SK-N-SH (cell line): ENCODE measurements around the gene SLC16A12. TPM values are rescaled to one million over a fixed set of nuclear protein-coding genes. Genes with fewer than 3 reads are reported as not detected.

Experiments
- CTCF ChIA-PET: fragments of 300-600, 350-600 bp; formaldehyde crosslinking; extraction: SDS; loops from one replicate; lab custom pipeline; 2021; lab: Yijun Ruan, JAX
- POLR2A ChIA-PET: fragments of 350-600 bp; sonication (Branson Sonifier 250); formaldehyde crosslinking; extraction: SDS; loops from one replicate; lab custom pipeline; 2020; ENCODE audit warnings: antibody characterized with exemption, inconsistent platforms; lab: Yijun Ruan, JAX
- DNase-seq: peaks from one replicate; pipeline ENCODE4 v3.0.0; 2012
- H2AFZ ChIP-seq: fragments of 200-600 bp; sonication (generic); 2 replicates; pipeline ENCODE4 v1.8.1; 2016; ENCODE audit warnings: antibody characterized with exemption, mild to moderate bottlenecking, low read depth
- H3F3A ChIP-seq: fragments of 200-600 bp; sonication (generic); replicated peaks from 2 replicates; pipeline ENCODE3; 2016; ENCODE audit warnings: antibody characterized with exemption, mild to moderate bottlenecking; ENCODE audit not compliant: insufficient read depth
- H3K27ac ChIP-seq, 2 experiments: fragments of 200-500 bp in 1 of 2; fragments of 200-600 bp in 1 of 2; sonication (Bioruptor generic) in 1 of 2; sonication (generic), shearing (Covaris generic) in 1 of 2; 2 replicates each; pipeline versions ENCODE4 v1.5.1 to v1.6.1; 2014 to 2016; ENCODE audit warnings: low read depth in 2 of 2, inconsistent platforms in 1 of 2, low read length in 1 of 2, mild to moderate bottlenecking in 1 of 2, mixed read lengths in 1 of 2
- H3K27me3 ChIP-seq: fragments of 200-600 bp; sonication (generic), shearing (Covaris generic); 2 replicates; pipeline ENCODE4 v1.6.1; 2016; ENCODE audit warnings: mixed run types; ENCODE audit not compliant: insufficient read depth
- H3K36me3 ChIP-seq, 2 experiments: fragments of 200-500 bp in 1 of 2; fragments of 200-600 bp in 1 of 2; sonication (Bioruptor generic) in 1 of 2; sonication (generic) in 1 of 2; replicated peaks in 1 of 2; 2 replicates each; pipeline versions ENCODE3 to v1.5.1; 2014 to 2016; ENCODE audit warnings: low read length in 1 of 2, mild to moderate bottlenecking in 1 of 2; ENCODE audit not compliant: insufficient read depth in 2 of 2, control insufficient read depth in 1 of 2
- H3K4me1 ChIP-seq, 2 experiments: fragments of 200-500 bp in 1 of 2; fragments of 200-600 bp in 1 of 2; sonication (Bioruptor generic) in 1 of 2; sonication (generic), shearing (Covaris generic) in 1 of 2; 2 replicates each; pipeline versions ENCODE4 v1.5.1 to v1.6.1; 2014 to 2016; ENCODE audit warnings: low read depth in 1 of 2, low read length in 1 of 2, mixed run types in 1 of 2; ENCODE audit not compliant: insufficient read depth in 2 of 2, control insufficient read depth in 1 of 2
- H3K4me2 ChIP-seq: fragments of 200-600 bp; sonication (generic), shearing (Covaris generic); 2 replicates; pipeline ENCODE4 v1.6.1; 2017; ENCODE audit warnings: mixed run types
- H3K4me3 ChIP-seq, 2 experiments: fragments of 200-500 bp in 1 of 2; fragments of 200-600 bp in 1 of 2; sonication (Bioruptor generic) in 1 of 2; sonication (generic), shearing (Covaris generic) in 1 of 2; 2 replicates each; pipeline versions ENCODE4 v1.5.1 to v1.8.1; 2014 to 2016; ENCODE audit warnings: low read depth in 2 of 2, inconsistent platforms in 1 of 2, low read length in 1 of 2, mild to moderate bottlenecking in 1 of 2, mixed read lengths in 1 of 2, moderate library complexity in 1 of 2
- H3K79me2 ChIP-seq: fragments of 200-600 bp; sonication (generic); 2 replicates; pipeline ENCODE4 v1.8.1; 2017; ENCODE audit warnings: mild to moderate bottlenecking; ENCODE audit not compliant: insufficient read depth
- H3K9ac ChIP-seq: fragments of 200-600 bp; sonication (generic); 2 replicates; pipeline ENCODE4 v1.6.1; 2017; ENCODE audit warnings: mixed run types
- H3K9me2 ChIP-seq: fragments of 200-600 bp; sonication (generic); 2 replicates; pipeline ENCODE4 v1.6.1; 2017; ENCODE audit warnings: mixed run types
- H3K9me3 ChIP-seq: fragments of 200-600 bp; sonication (generic); 2 replicates; pipeline ENCODE4 v1.6.1; 2017; ENCODE audit warnings: mixed run types, mild to moderate bottlenecking, moderate library complexity
- H4K20me1 ChIP-seq: fragments of 200-600 bp; sonication (generic); 2 replicates; pipeline ENCODE4 v1.6.1; 2017; ENCODE audit warnings: mild to moderate bottlenecking, mixed run types; ENCODE audit not compliant: insufficient read depth
- CTCF ChIP-seq: fragments of 200-600 bp; sonication (generic); IDR thresholded peaks from 2 replicates; pipeline ENCODE4 v1.6.1; 2017; ENCODE audit warnings: antibody characterized with exemption, mild to moderate bottlenecking, moderate library complexity
- EP300 ChIP-seq, 2 experiments: IDR thresholded peaks; 2 replicates each; pipeline versions ENCODE4 v1.4.0 to v1.6.1; 2012; ENCODE audit warnings: borderline replicate concordance in 1 of 2, low read depth in 1 of 2, low read length in 1 of 2
- EZH2phosphoT487 ChIP-seq: fragments of 200-600 bp; sonication (generic); IDR thresholded peaks from 2 replicates; pipeline ENCODE4 v1.6.1; 2017; ENCODE audit warnings: low read depth, mixed run types, mild to moderate bottlenecking, antibody characterized with exemption, moderate library complexity, borderline replicate concordance
- FOSL2 ChIP-seq: IDR thresholded peaks from 2 replicates; pipeline ENCODE4 v1.4.0; 2012; ENCODE audit warnings: low read depth, mild to moderate bottlenecking, moderate library complexity, borderline replicate concordance
- FOXJ3 ChIP-seq: sonication (generic); formaldehyde crosslinking; IDR thresholded peaks from 2 replicates; pipeline ENCODE4 v1.5.1; 2020; ENCODE audit warnings: mild to moderate bottlenecking, missing genetic modification reagents
- FOXM1 ChIP-seq: IDR thresholded peaks from 2 replicates; pipeline ENCODE4 v1.4.0; 2012; ENCODE audit warnings: low read depth, mild to moderate bottlenecking
- GABPA ChIP-seq: IDR thresholded peaks from 2 replicates; pipeline ENCODE4 v1.4.0; 2012; ENCODE audit warnings: low read depth, mild to moderate bottlenecking
- MEF2A ChIP-seq: IDR thresholded peaks from 2 replicates; pipeline ENCODE4 v1.4.0; 2012; ENCODE audit warnings: low read depth, borderline replicate concordance
- NFIC ChIP-seq: IDR thresholded peaks from 2 replicates; pipeline ENCODE4 v1.4.0; 2012; ENCODE audit warnings: borderline replicate concordance
- POLR2AphosphoS5 ChIP-seq: IDR thresholded peaks from 2 replicates; pipeline ENCODE4 v1.6.1; 2012; ENCODE audit warnings: low read depth, low read length
- RAD21 ChIP-seq: IDR thresholded peaks from 2 replicates; pipeline ENCODE4 v1.6.1; 2012; ENCODE audit warnings: mild to moderate bottlenecking, low read length
- RCOR1 ChIP-seq: fragments of 150-350 bp; IDR thresholded peaks from 2 replicates; pipeline ENCODE4 v1.6.1; 2017; ENCODE audit warnings: antibody characterized with exemption, low read length
- RXRA ChIP-seq: IDR thresholded peaks from 2 replicates; pipeline ENCODE4 v1.4.0; 2012; ENCODE audit warnings: low read depth, mild to moderate bottlenecking, borderline replicate concordance
- SMC3 ChIP-seq: IDR thresholded peaks from 2 replicates; pipeline ENCODE4 v1.6.1; 2012; ENCODE audit warnings: low read depth, low read length, improper control_type of control experiment
- TAF1 ChIP-seq: IDR thresholded peaks from 2 replicates; pipeline ENCODE4 v1.6.1; 2012; ENCODE audit warnings: low read depth, mild to moderate bottlenecking, low read length, moderate library complexity, borderline replicate concordance
- TCF12 ChIP-seq: IDR thresholded peaks from 2 replicates; pipeline ENCODE4 v1.4.0; 2012
- TEAD4 ChIP-seq: IDR thresholded peaks from 2 replicates; pipeline ENCODE4 v1.4.0; 2012; ENCODE audit warnings: mild to moderate bottlenecking, borderline replicate concordance; ENCODE audit not compliant: insufficient read depth
- USF2 ChIP-seq: fragments of 150-350 bp; IDR thresholded peaks from 2 replicates; pipeline ENCODE4 v1.6.1; 2017; ENCODE audit warnings: antibody characterized with exemption, low read length, low read depth, borderline replicate concordance
- YY1 ChIP-seq: IDR thresholded peaks from 2 replicates; pipeline ENCODE4 v1.4.0; 2012; ENCODE audit warnings: low read depth, mild to moderate bottlenecking
- ZBTB33 ChIP-seq: IDR thresholded peaks from 2 replicates; pipeline ENCODE4 v1.4.0; 2012; ENCODE audit warnings: low read depth, borderline replicate concordance
- WGBS: methylation state at CpG from one replicate; pipeline ENCODE4 v1.1.6; 2017; ENCODE audit warnings: low lambda C conversion rate; 5-methylcytosine and 5-hydroxymethylcytosine counted together
- polyA plus RNA-seq, 3 experiments: library from polyadenylated mRNA; depleted of rRNA; stranded (reverse); fragments of >200 nt; gene quantifications; 2 replicates each; pipeline ENCODE4 v1.2.3, GENCODE V29; 2012
- TF ChIP-seq, protein P1 (sequence below): IDR thresholded peaks from 2 replicates; pipeline ENCODE4 v1.4.0; 2012; ENCODE audit warnings: low read depth
- TF ChIP-seq, protein P2 (sequence below): fragments of 150-350 bp; IDR thresholded peaks from 2 replicates; pipeline ENCODE4 v1.6.1; 2016; ENCODE audit warnings: mild to moderate bottlenecking, low read depth, low read length

The SLC16A12 gene
- polyA plus RNA-seq, 1 of the 3 experiments (the other 2 are of a cell fraction): 0.13 TPM

DNA sequence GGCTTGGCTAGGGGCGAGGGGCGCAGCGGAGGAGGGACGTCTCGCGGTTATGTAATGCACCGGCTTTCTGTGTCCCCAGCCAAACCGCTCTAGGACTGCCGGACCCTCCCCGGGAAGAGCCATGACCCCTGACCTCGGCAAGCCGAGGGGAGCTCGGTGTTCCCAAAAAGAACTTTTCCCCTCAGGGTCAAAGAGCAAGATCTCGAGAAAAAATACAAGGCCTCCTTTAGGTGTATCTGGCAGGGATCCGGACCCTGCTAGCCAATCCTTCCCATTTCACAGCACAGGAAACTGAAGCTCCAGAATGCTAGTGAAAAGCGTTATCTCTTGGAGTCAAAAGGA lies 590 bp upstream of the SLC16A12 start:
- H3K4me3 ChIP-seq: peak overlapping the region; percentile 31 to 47; a peak in 3 of 4 replicates
- no peaks in the 10 kb centered on the region for H3K36me3 ChIP-seq
- H3K79me2 ChIP-seq: no peaks in the 10 kb centered on the region
- H4K20me1 ChIP-seq: no peaks in the 10 kb centered on the region
- H3K27ac ChIP-seq: no peak overlapping the region
- peak overlapping the region; percentile 96; the same call in 1 of the 2 replicates for H3K4me2 ChIP-seq
- TF ChIP-seq FOXM1: no peak
- TF ChIP-seq TCF12: no peak
- no peak for TF ChIP-seq USF2
- TF ChIP-seq, protein P1, sequence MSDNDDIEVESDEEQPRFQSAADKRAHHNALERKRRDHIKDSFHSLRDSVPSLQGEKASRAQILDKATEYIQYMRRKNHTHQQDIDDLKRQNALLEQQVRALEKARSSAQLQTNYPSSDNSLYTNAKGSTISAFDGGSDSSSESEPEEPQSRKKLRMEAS: no peak
- TF ChIP-seq NFIC: no peak
- no peak for TF ChIP-seq TAF1
- TF ChIP-seq FOXJ3: no peak
- no peak for TF ChIP-seq ZBTB33
- TF ChIP-seq FOSL2: no peak
- TF ChIP-seq RAD21: no peak
- TF ChIP-seq, all 33 proteins: peak for 0
- Histone ChIP-seq H3K27me3 (peaks cover 16% of the 10 kb centered on the region; the same call in 1 of the 2 replicates), H3K9me2 (no peaks in the 10 kb centered on the region), H3K4me1 (peaks cover 0 to 4% of the 10 kb centered on the region in 2 experiments; a peak in 1 of 4 replicates), H3K9me3 (no peaks in the 10 kb centered on the region), H2AFZ (no peak overlapping the region; the same call in 1 of the 2 replicates), H3K9ac (no peak overlapping the region), H3F3A (peaks cover 14% of the 10 kb centered on the region)
- ChIA-PET CTCF (interaction anchor here (1.1 to 3.1 kb wide), 3 partner anchors 14 to 69 kb away, joined by 3 to 10 read pairs (median 4); no protein-coding TSS in a partner anchor), POLR2A (no interaction called here)
- no peak for DNase-seq
- 68% methylated on average over 11 of the region's 16 CpGs for WGBS

DNA sequence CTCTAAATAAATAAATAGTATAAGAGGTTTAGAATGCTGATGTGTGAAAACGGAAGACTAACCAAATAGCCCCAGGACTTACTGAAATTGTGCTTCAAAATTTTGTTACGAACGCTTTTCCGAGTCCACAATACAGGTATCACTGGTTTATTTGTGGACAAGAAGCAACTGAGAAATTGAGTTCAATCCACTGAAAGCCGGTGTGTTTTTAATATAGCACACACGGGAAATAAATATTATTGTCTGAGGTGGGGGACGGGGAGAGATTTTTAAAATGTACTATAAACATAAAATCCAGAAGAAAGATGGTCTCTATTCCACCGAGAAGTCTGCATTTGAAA lies 598 bp downstream of the SLC16A12 start:
- 6% methylated on average over 8 of the region's 8 CpGs for WGBS
- no peak for TF ChIP-seq RCOR1
- no peak for TF ChIP-seq FOXJ3
- TF ChIP-seq, protein P2, sequence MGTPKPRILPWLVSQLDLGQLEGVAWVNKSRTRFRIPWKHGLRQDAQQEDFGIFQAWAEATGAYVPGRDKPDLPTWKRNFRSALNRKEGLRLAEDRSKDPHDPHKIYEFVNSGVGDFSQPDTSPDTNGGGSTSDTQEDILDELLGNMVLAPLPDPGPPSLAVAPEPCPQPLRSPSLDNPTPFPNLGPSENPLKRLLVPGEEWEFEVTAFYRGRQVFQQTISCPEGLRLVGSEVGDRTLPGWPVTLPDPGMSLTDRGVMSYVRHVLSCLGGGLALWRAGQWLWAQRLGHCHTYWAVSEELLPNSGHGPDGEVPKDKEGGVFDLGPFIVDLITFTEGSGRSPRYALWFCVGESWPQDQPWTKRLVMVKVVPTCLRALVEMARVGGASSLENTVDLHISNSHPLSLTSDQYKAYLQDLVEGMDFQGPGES: no peak
- TF ChIP-seq CTCF: no peak
- no peak for TF ChIP-seq MEF2A
- no peak for TF ChIP-seq GABPA
- TF ChIP-seq EP300 (IDR thresholded peaks at IDR 0.05; ENCODE audit: borderline replicate concordance in 1 of 2, low read depth in 1 of 2, low read length in 1 of 2): no peak
- TF ChIP-seq SMC3: no peak
- no peak for TF ChIP-seq POLR2AphosphoS5
- TF ChIP-seq EZH2phosphoT487: no peak
- no peak for TF ChIP-seq TEAD4
- no peak for TF ChIP-seq FOSL2
- no peak for TF ChIP-seq YY1
- TF ChIP-seq FOXM1: no peak
- TF ChIP-seq TCF12: no peak
- TF ChIP-seq RXRA: no peak
- TF ChIP-seq, all 33 proteins: peak for 0
- Histone ChIP-seq H3K4me2 (peak overlapping the region; percentile 96), H3F3A (peaks cover 6% of the 10 kb centered on the region), H3K4me3 (peak overlapping the region; percentile 47 to 59), H3K9me2 (no peaks in the 10 kb centered on the region), H3K4me1 (peaks cover 0 to 4% of the 10 kb centered on the region in 2 experiments; a peak in 1 of 4 replicates), H3K79me2 (no peaks in the 10 kb centered on the region), H3K27ac (no peak overlapping the region), H3K27me3 (peaks cover 16% of the 10 kb centered on the region; the same call in 1 of the 2 replicates), H4K20me1 (no peaks in the 10 kb centered on the region), H3K9ac (no peak overlapping the region), H3K36me3 (no peaks in the 10 kb centered on the region), H3K9me3 (no peaks in the 10 kb centered on the region), H2AFZ (peak overlapping the region; percentile 80; the same call in 1 of the 2 replicates)
- CTCF ChIA-PET: interaction anchor here (1.0 to 3.1 kb wide), 2 partner anchors 14 to 68 kb away, joined by 3 to 10 read pairs; no protein-coding TSS in a partner anchor
- POLR2A ChIA-PET: no interaction called here
- no peak for DNase-seq
